ENCODE results near the gene LIMK1.
"Not testable (repeated sequence)": the region's sequence is repeated elsewhere in the genome, so short reads cannot be mapped to it uniquely, and the experiment has no call there.

Gene LIMK1

GRCh38 chr7:74116356-74116755, 32.8 kb downstream of the LIMK1 start:
- TF ChIP-seq CTCF (conservative IDR thresholded peaks at IDR 0.05) (no peak), ZFX (IDR thresholded peaks at IDR 0.05) (no peak)
- H3K27ac ChIP-seq: no peak overlapping the region

- H3K27ac ChIP-seq: no peak overlapping the region
- TF ChIP-seq ZFX (IDR thresholded peaks at IDR 0.05): no peak
- no peak for TF ChIP-seq CTCF (conservative IDR thresholded peaks at IDR 0.05)
Observed at GRCh38 chr7:74119831-74120230, 36.2 kb downstream of the LIMK1 start.

GRCh38 chr7:74121401-74122249, 38.0 kb downstream of the LIMK1 start:
- no peak for TF ChIP-seq CTCF (conservative IDR thresholded peaks at IDR 0.05)
- no peak for TF ChIP-seq ZFX (IDR thresholded peaks at IDR 0.05)
- no peak overlapping the region for H3K27ac ChIP-seq

- not testable (repeated sequence) for H3K27ac ChIP-seq
Observed at GRCh38 chr7:74123892-74124291, 40.3 kb downstream of the LIMK1 start.

- TF ChIP-seq ZFX (IDR thresholded peaks at IDR 0.05): no peak
- no peak for TF ChIP-seq CTCF (conservative IDR thresholded peaks at IDR 0.05)
- H3K27ac ChIP-seq: no peak overlapping the region
Observed at GRCh38 chr7:74126220-74126880, 42.7 kb downstream of the LIMK1 start.

- TF ChIP-seq CTCF (conservative IDR thresholded peaks at IDR 0.05) (no peak), ZFX (IDR thresholded peaks at IDR 0.05) (no peak)
- no peak overlapping the region for H3K27ac ChIP-seq
Observed at GRCh38 chr7:74129887-74130286, 46.3 kb downstream of the LIMK1 start.

- TF ChIP-seq ZFX (IDR thresholded peaks at IDR 0.05) (no peak), CTCF (conservative IDR thresholded peaks at IDR 0.05) (no peak)
- no peak overlapping the region for H3K27ac ChIP-seq
Observed at GRCh38 chr7:74130518-74130917, 46.9 kb downstream of the LIMK1 start.
